T-cell (primary cell): ENCODE results near the gene METRNL. TPM values are rescaled to one million over a fixed set of nuclear protein-coding genes. Genes with fewer than 3 reads are reported as not detected.

Source experiments
- ATAC-seq, 4 experiments: fragments of 200-7000 bp in 3 of 4; fragments of 150-1000 bp in 1 of 4; cut with Tn5 transposase; replicated peaks in 1 of 4; 1 replicate in 3 of 4; 2 replicates in 1 of 4; pipeline ENCODE4 v1.10.0; 2021; ENCODE audit warnings: moderate library complexity in 3 of 4, mild to moderate bottlenecking in 2 of 4, moderate number of reproducible peaks in 1 of 4
- CTCF ChIA-PET, 2 donors: fragments of 300-600 bp; sonication (Branson Sonifier 250); formaldehyde crosslinking; loops; one replicate each; lab custom pipeline; 2022; ENCODE audit warnings: antibody characterized with exemption in 2 of 2; lab: Charles Lee
- POLR2A ChIA-PET, 2 donors: fragments of 300-600 bp; sonication (Branson Sonifier 250); formaldehyde crosslinking; loops; one replicate each; lab custom pipeline; 2022; ENCODE audit warnings: antibody characterized with exemption in 2 of 2; lab: Charles Lee
- DNase-seq, 35 experiments: peaks; one replicate each; pipeline versions ENCODE4 v3.0.0 to v3.0.0-alpha.2; 2013 to 2023
- H3K27ac ChIP-seq: one replicate; pipeline ENCODE4 v1.5.1; 2013; ENCODE audit warnings: low read length
- H3K27me3 ChIP-seq, 2 experiments: replicated peaks in 1 of 2; 1 replicate in 1 of 2; 2 replicates in 1 of 2; pipeline versions ENCODE4 v1.6.1 to v1.7.0; 2013; ENCODE audit warnings: low read length in 1 of 2, mixed read lengths in 1 of 2; ENCODE audit not compliant: control insufficient read depth in 2 of 2, insufficient read depth in 2 of 2; ENCODE audit errors: extremely low read depth in 1 of 2
- H3K36me3 ChIP-seq, 2 donors: 1 replicate in 1 of 2; 2 replicates in 1 of 2; pipeline versions ENCODE4 v1.6.1 to v1.7.0; 2013; ENCODE audit warnings: low read length in 1 of 2; ENCODE audit not compliant: control insufficient read depth in 2 of 2, insufficient read depth in 1 of 2; ENCODE audit errors: extremely low read depth in 1 of 2
- H3K4me1 ChIP-seq, 2 experiments: 1 replicate in 1 of 2; 2 replicates in 1 of 2; pipeline versions ENCODE4 v1.6.1 to v1.7.0; 2013; ENCODE audit warnings: low read length in 2 of 2, mixed read lengths in 1 of 2; ENCODE audit not compliant: insufficient read depth in 2 of 2, control insufficient read depth in 1 of 2; ENCODE audit errors: extremely low read depth in 1 of 2
- H3K4me3 ChIP-seq, 2 donors: 1 replicate in 1 of 2; 2 replicates in 1 of 2; pipeline versions ENCODE4 v1.5.1 to v1.7.0; 2013; ENCODE audit warnings: mild to moderate bottlenecking in 2 of 2, low read length in 1 of 2, moderate library complexity in 1 of 2; ENCODE audit not compliant: control insufficient read depth in 1 of 2; ENCODE audit errors: extremely low read depth in 1 of 2
- H3K9me3 ChIP-seq: 2 replicates; pipeline ENCODE4 v1.7.0; 2013
- H3K27ac Mint-ChIP-seq, 2 donors: one replicate each; pipeline ENCODE4 v1.8.0; 2020 to 2021; ENCODE audit warnings: mild to moderate bottlenecking in 2 of 2, mixed read lengths in 2 of 2
- H3K27me3 Mint-ChIP-seq, 2 donors: one replicate each; pipeline ENCODE4 v1.8.0; 2021 to 2022; ENCODE audit warnings: mixed read lengths in 2 of 2
- H3K36me3 Mint-ChIP-seq: one replicate; pipeline ENCODE4 v1.8.0; 2021; ENCODE audit warnings: mixed read lengths
- H3K4me1 Mint-ChIP-seq, 3 donors: one replicate each; pipeline ENCODE4 v1.8.0; 2020 to 2022; ENCODE audit warnings: mixed read lengths in 3 of 3, mild to moderate bottlenecking in 1 of 3
- H3K4me3 Mint-ChIP-seq, 3 donors: one replicate each; pipeline ENCODE4 v1.8.0; 2020 to 2022; ENCODE audit warnings: mild to moderate bottlenecking in 3 of 3, mixed read lengths in 3 of 3, moderate library complexity in 3 of 3
- H3K9me3 Mint-ChIP-seq, 3 donors: one replicate each; pipeline ENCODE4 v1.8.0; 2020 to 2022; ENCODE audit warnings: mixed read lengths in 3 of 3
- WGBS: methylation state at CpG from one replicate; pipeline ENCODE4 v1.1.5; 2013; ENCODE audit warnings: missing lambda C conversion rate; ENCODE audit not compliant: insufficient coverage; 5-methylcytosine and 5-hydroxymethylcytosine counted together
- total RNA-seq, 35 experiments: library from RNA in 6 of 35; stranded (reverse) in 6 of 35; fragments of 120-200 nt in 1 of 35; gene quantifications; one replicate each; pipeline versions ENCODE4 v1.2.1 to v1.2.4 and lab custom pipeline; 2013 to 2026

Gene METRNL
- total RNA-seq, 5 donors from 2014 or later (not counting 1 experiment from before 2014, with no cell fraction given) = 7.0 to 50.8 (median 11.9) TPM

DNA sequence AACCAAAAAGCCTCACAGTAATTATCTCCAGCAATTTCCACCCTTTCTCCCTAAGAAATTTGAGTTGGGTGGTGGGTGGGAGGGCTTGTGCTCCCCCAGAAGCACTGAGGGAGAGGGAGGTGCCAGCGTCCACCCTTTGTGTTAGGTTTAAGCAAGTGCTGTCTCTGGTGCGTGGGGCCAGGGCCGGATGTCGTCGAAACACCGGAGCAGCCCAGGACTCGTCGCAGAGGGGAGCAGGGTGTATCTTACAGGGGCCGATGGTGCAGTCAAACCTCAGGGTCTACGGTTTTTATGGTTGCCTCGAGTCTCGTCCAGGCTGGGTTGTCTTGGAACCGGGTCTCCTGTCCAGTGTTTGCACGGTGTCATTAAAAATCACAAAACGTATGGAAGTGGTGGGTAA lies 35.3 kb downstream of the METRNL start:
- Histone ChIP-seq H3K27ac (no peak overlapping the region), H3K4me3 (no peak overlapping the region), H3K9me3 (no peaks in the 10 kb centered on the region), H3K27me3 (peaks cover 0 to 66% of the 10 kb centered on the region in 2 experiments), H3K36me3 (no peaks in the 10 kb centered on the region), H3K4me1 (no peaks in the 10 kb centered on the region)
- Mint-ChIP-seq H3K9me3 (no peaks in the 10 kb centered on the region), H3K4me3 (no peak overlapping the region), H3K36me3 (no peaks in the 10 kb centered on the region), H3K27me3 (peaks cover 9 to 22% of the 10 kb centered on the region in 2 donors), H3K27ac (no peak overlapping the region), H3K4me1 (peaks cover 0 to 12% (median 12%) of the 10 kb centered on the region in 3 donors)
- 81% methylated on average over 12 of the region's 15 CpGs for WGBS
- DNase-seq (no peak), ATAC-seq (no peak)
- CTCF ChIA-PET = no interaction called here
- POLR2A ChIA-PET = no interaction called here

DNA sequence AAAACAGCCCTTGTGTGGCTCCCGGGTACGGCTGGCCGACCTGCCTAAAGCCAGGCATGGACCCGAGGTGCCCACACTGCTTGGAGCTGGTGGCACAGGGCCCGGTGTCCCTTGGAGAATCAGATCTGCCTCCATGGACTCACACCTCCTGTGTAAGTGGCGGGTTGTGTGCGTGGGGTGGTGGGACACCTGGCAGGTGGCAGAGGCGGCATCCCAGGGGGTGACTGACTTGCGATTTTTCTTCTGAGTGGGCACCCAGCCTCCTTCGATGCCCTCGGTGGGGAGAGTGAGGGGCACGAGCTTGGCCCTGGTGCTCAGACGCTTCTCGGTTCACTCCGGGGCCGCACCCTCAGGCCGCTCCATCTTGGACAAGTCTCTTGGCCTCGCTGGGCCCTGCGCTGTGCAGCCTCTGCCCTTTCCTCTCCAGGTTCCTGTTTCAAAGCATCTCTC lies 35.8 kb downstream of the METRNL start:
- ChIA-PET POLR2A (no interaction called here), CTCF (no interaction called here)
- no peaks in the 10 kb centered on the region for H3K36me3 ChIP-seq
- H3K4me3 ChIP-seq = no peak overlapping the region
- H3K27ac ChIP-seq = no peak overlapping the region
- H3K9me3 ChIP-seq = no peaks in the 10 kb centered on the region
- H3K27me3 ChIP-seq = peaks cover 0 to 63% of the 10 kb centered on the region in 2 experiments
- WGBS = 83% methylated on average over 14 of the region's 19 CpGs
- peaks cover 0 to 1% of the 10 kb centered on the region in 2 experiments for H3K4me1 ChIP-seq
- DNase-seq = no peak
- Mint-ChIP-seq H3K27ac (no peak overlapping the region), H3K4me3 (no peak overlapping the region), H3K27me3 (peaks cover 7 to 21% of the 10 kb centered on the region in 2 donors), H3K9me3 (no peaks in the 10 kb centered on the region), H3K36me3 (no peaks in the 10 kb centered on the region), H3K4me1 (peaks cover 1 to 17% (median 15%) of the 10 kb centered on the region in 3 donors)
- ATAC-seq = no peak

DNA sequence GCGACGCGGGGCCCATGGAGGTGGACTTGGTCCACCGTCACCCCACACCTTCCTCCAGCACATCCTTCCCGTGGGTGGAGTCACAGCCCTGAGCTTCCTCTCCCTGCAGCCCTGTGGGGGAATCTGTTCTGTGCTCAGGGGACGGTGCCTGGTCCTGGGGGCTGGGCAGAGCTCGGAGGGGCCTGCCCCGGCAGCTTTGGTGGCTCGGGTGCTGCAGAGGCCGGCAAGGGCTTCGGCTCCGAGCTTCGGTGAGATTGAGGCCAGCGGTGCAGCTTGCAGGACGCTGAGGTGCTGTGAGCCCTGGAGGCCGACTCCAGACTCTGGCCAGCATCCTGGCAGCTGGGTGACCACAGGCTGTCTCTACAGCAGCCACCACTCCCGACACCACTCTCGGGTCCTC lies 36.4 kb downstream of the METRNL start:
- no peaks in the 10 kb centered on the region for H3K9me3 ChIP-seq
- H3K4me1 ChIP-seq = peaks cover 2 to 7% of the 10 kb centered on the region in 2 experiments
- no peaks in the 10 kb centered on the region for H3K36me3 ChIP-seq
- Mint-ChIP-seq H3K36me3 (no peaks in the 10 kb centered on the region), H3K4me1 (peaks cover 1 to 22% (median 19%) of the 10 kb centered on the region in 3 donors), H3K27ac (no peak overlapping the region), H3K9me3 (no peaks in the 10 kb centered on the region), H3K4me3 (no peak overlapping the region), H3K27me3 (peaks cover 7 to 21% of the 10 kb centered on the region in 2 donors)
- ChIA-PET POLR2A (no interaction called here), CTCF (no interaction called here)
- WGBS = 81% methylated on average over 12 of the region's 18 CpGs
- H3K27ac ChIP-seq = no peak overlapping the region
- H3K4me3 ChIP-seq = no peak overlapping the region
- peaks cover 0 to 64% of the 10 kb centered on the region in 2 experiments for H3K27me3 ChIP-seq
- DNase-seq (no peak), ATAC-seq (no peak)

DNA sequence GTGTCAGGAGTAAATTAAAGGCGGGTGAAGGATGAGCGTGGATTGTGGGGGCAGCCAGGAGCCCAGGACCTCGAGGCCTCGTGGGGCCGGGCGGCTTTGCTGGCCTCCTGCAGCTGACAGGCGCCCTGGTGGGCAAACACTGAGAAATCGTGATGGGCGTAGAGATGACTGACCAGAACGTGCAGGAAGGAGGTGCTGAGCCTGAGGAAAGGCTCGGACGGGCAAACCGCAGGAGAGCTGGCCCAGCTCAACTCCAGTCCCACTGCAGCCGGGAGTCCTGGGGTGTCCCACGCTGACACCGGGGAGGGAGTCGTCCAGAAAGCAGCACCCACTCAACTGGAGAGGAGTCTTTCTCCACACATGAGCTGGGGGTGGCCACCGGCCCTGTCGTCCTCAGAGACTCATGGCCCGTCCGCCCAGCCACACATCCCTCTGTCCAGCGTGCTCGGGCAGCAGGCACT lies 36.9 kb downstream of the METRNL start:
- POLR2A ChIA-PET = no interaction called here
- CTCF ChIA-PET = no interaction called here
- no peak for DNase-seq

DNA sequence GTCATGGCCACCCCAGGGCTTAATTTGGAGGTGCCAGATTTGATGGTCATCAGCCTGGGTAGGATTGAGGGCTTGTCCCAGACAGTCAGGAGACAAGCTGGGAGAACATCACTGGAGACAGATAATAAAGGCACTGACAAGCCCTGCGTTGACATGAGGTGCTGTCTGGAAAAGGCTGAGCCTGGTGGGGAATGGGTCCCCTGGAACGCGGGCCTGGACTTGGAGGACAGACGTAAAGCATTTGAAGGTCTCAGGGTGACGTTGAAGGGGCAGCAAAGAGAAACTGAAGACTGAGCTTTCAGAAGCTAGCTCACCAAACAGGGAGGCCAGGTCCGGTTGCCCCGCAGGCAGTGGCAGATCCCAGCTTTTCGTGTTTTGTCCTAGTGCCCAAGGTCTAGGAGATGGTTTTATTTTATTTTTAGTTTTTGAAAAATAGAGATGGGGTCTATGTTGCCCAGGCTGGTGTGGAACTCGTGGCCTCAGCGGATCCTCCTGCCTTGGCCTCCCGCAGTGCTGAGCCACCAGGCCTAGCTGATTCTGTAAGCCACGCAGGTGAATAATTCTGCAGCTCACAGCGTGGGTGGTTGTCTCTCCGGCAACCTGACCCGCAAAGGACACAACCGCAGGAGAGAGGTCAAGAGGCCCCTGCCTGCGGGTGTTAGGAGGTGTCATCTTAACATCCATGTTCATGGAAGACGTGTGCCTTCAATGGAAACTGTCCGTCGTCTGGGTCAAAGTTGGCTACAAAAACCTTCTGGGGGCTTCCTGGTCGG lies 37.6 kb downstream of the METRNL start:
- H3K27ac Mint-ChIP-seq = no peak overlapping the region
- ChIA-PET CTCF (no interaction called here), POLR2A (no interaction called here)
- WGBS = 91% methylated on average over 18 of the region's 21 CpGs
- Histone ChIP-seq H3K4me1 (peaks cover 2 to 7% of the 10 kb centered on the region in 2 experiments), H3K36me3 (no peaks in the 10 kb centered on the region), H3K9me3 (no peaks in the 10 kb centered on the region), H3K27ac (no peak overlapping the region), H3K4me3 (no peak overlapping the region), H3K27me3 (peaks cover 0 to 56% of the 10 kb centered on the region in 2 experiments)
- peaks cover 11 to 20% of the 10 kb centered on the region in 2 donors for H3K27me3 Mint-ChIP-seq
- H3K36me3 Mint-ChIP-seq = no peaks in the 10 kb centered on the region
- H3K4me3 Mint-ChIP-seq = no peak overlapping the region
- DNase-seq (no peak), ATAC-seq (no peak)
- peaks cover 1 to 26% (median 23%) of the 10 kb centered on the region in 3 donors for H3K4me1 Mint-ChIP-seq
- H3K9me3 Mint-ChIP-seq = no peaks in the 10 kb centered on the region

More for the DNA sequence above, 36.9 kb downstream of the METRNL start:
- Mint-ChIP-seq H3K36me3 (no peaks in the 10 kb centered on the region), H3K4me1 (peaks cover 1 to 22% (median 19%) of the 10 kb centered on the region in 3 donors), H3K27ac (no peak overlapping the region), H3K27me3 (peaks cover 7 to 17% of the 10 kb centered on the region in 2 donors), H3K9me3 (no peaks in the 10 kb centered on the region), H3K4me3 (no peak overlapping the region)
- 81% methylated on average over 21 of the region's 23 CpGs for WGBS
- Histone ChIP-seq H3K36me3 (no peaks in the 10 kb centered on the region), H3K9me3 (no peaks in the 10 kb centered on the region), H3K4me1 (peaks cover 2 to 7% of the 10 kb centered on the region in 2 experiments), H3K27ac (no peak overlapping the region), H3K27me3 (peaks cover 0 to 59% of the 10 kb centered on the region in 2 experiments), H3K4me3 (no peak overlapping the region)
- no peak for ATAC-seq

DNA sequence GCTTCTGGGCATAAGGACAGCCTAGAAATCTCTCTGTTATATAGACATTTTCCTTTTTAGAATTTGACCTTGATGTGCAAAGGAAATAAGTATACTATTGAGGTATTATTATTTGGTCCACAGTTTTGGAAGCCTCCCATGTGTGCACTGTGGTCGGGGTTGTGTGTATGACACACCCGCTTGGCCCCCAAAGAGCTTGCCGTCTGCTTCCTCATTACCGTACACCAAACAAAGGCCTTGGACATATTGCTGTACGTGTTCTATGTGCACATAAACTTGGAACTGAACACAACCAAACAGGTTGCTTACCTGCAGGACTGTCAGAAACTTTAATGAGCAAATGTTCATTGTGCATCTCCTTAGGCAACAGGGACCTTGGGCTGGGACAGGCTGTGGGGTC lies 38.2 kb downstream of the METRNL start:
- Histone ChIP-seq H3K4me1 (peaks cover 2 to 7% of the 10 kb centered on the region in 2 experiments), H3K9me3 (no peaks in the 10 kb centered on the region), H3K27me3 (peaks cover 0 to 60% of the 10 kb centered on the region in 2 experiments), H3K36me3 (no peaks in the 10 kb centered on the region), H3K4me3 (no peak overlapping the region), H3K27ac (no peak overlapping the region)
- H3K4me3 Mint-ChIP-seq = no peak overlapping the region
- H3K9me3 Mint-ChIP-seq = no peaks in the 10 kb centered on the region
- H3K27ac Mint-ChIP-seq = no peak overlapping the region
- no peak for ATAC-seq
- H3K4me1 Mint-ChIP-seq = peaks cover 1 to 29% (median 23%) of the 10 kb centered on the region in 3 donors
- H3K27me3 Mint-ChIP-seq = peaks cover 15 to 25% of the 10 kb centered on the region in 2 donors
- POLR2A ChIA-PET = no interaction called here
- CTCF ChIA-PET = no interaction called here
- H3K36me3 Mint-ChIP-seq = no peaks in the 10 kb centered on the region
- whole genome bisulfite sequencing = 87% methylated on average over 3 of the region's 5 CpGs
- no peak for DNase-seq
